ENCODE data around the gene CAMTA1.

CAMTA1 gene

GRCh38 chr1:7562729-7563605, 777.7 kb downstream of the CAMTA1 start (continued):
- TF ChIP-seq ZNF350 (tag by site-specific recombination; IDR thresholded peaks at IDR 0.05): no peak
- TF ChIP-seq ZNF18 (tag by site-specific recombination; IDR thresholded peaks at IDR 0.05): no peak
- no peak for TF ChIP-seq ZNF311 (tag by site-specific recombination; IDR thresholded peaks at IDR 0.05; ENCODE audit: borderline replicate concordance)
- TF ChIP-seq ZNF292 (tag by site-specific recombination; IDR thresholded peaks at IDR 0.05; ENCODE audit: borderline replicate concordance, low read depth): no peak
- TF ChIP-seq ZNF558 (tag by site-specific recombination; IDR thresholded peaks at IDR 0.05): no peak
- TF ChIP-seq BCL11B (tag by site-specific recombination; IDR thresholded peaks at IDR 0.05; ENCODE audit: low read depth): no peak
- no peak for TF ChIP-seq HOXA7 (CRISPR knock-in tag; IDR thresholded peaks at IDR 0.05; ENCODE audit: borderline replicate concordance)
- no peak for TF ChIP-seq ZNF362 (tag by site-specific recombination; IDR thresholded peaks at IDR 0.05)

GRCh38 chr1:7564137-7564536, 778.9 kb downstream of the CAMTA1 start:
- Histone ChIP-seq H3K36me3 (ENCODE audit: control insufficient read depth in 2 of 2, insufficient read depth in 1 of 2, low read length in 2 of 2) (no peaks in the 10 kb centered on the region), H3K9me3 (ENCODE audit: control insufficient read depth, insufficient read depth, low read depth, low read length) (no peaks in the 10 kb centered on the region), H3K27ac (ENCODE audit: extremely low read depth, low read depth, low read length) (no peak overlapping the region), H3K4me3 (ENCODE audit: low read depth, low read length) (no peak overlapping the region), H3K4me1 (ENCODE audit: control insufficient read depth, insufficient read depth, low read length) (no peaks in the 10 kb centered on the region)
- CTCF ChIA-PET: interaction anchor here (0.7 kb wide), 1 partner anchor 81 kb away, joined by 3 read pairs; no protein-coding TSS in a partner anchor
- POLR2A ChIA-PET: no interaction called here
- no peak for TF ChIP-seq ZNF292 (tag by site-specific recombination; IDR thresholded peaks at IDR 0.05; ENCODE audit: borderline replicate concordance, low read depth)
- no peak for TF ChIP-seq ZNF600 (tag by site-specific recombination; IDR thresholded peaks at IDR 0.05)
- no peak for TF ChIP-seq ZSCAN18 (tag by site-specific recombination; IDR thresholded peaks at IDR 0.05)
- no peak for TF ChIP-seq MEIS1 (CRISPR knock-in tag; IDR thresholded peaks at IDR 0.05; ENCODE audit: borderline replicate concordance)
- TF ChIP-seq ZBTB44 (tag by site-specific recombination; IDR thresholded peaks at IDR 0.05): no peak
- no peak for TF ChIP-seq ZSCAN23 (tag by site-specific recombination; IDR thresholded peaks at IDR 0.05)
- TF ChIP-seq ZNF518A (tag by site-specific recombination; conservative IDR thresholded peaks at IDR 0.05; ENCODE audit: low read depth): no peak
- TF ChIP-seq ZNF610 (tag by site-specific recombination; IDR thresholded peaks at IDR 0.05; ENCODE audit: borderline replicate concordance): no peak
- no peak for TF ChIP-seq GLI4 (tag by site-specific recombination; IDR thresholded peaks at IDR 0.05)
- TF ChIP-seq TSHZ1 (tag by site-specific recombination; IDR thresholded peaks at IDR 0.05; ENCODE audit: borderline replicate concordance): no peak
- TF ChIP-seq ZNF24 (tag by site-specific recombination; IDR thresholded peaks at IDR 0.05): no peak
- TF ChIP-seq ZNF426 (tag by site-specific recombination; IDR thresholded peaks at IDR 0.05): no peak
- TF ChIP-seq WT1 (tag by site-specific recombination; IDR thresholded peaks at IDR 0.05): no peak
- no peak for TF ChIP-seq RBAK (tag by site-specific recombination; IDR thresholded peaks at IDR 0.05)

Data from HEK293 (cell line).